Mesenteric fat pad (tissue), 1 donor: Measurements from ENCODE around the gene IKBKE. TPM values are rescaled to one million over a fixed set of nuclear protein-coding genes. Genes with fewer than 3 reads are reported as not detected.
"Not testable (repeated sequence)": the region's sequence is repeated elsewhere in the genome, so short reads cannot be mapped to it uniquely, and the experiment has no call there.

Source experiments
- DNase-seq: peaks from one replicate; pipeline ENCODE4 v3.0.0-alpha.2; 2020; ENCODE audit warnings: low spot score
- total RNA-seq: library from RNA; stranded (reverse); fragmentation: NEBNext Ultra II Directional; extraction: Animal tissue kit (Norgen Biotek cat#: 25700); gene quantifications from one replicate; pipeline ENCODE4 v1.2.1, GENCODE V29; 2021
- donor health status: DM: yes; HTN: yes; CAD: no.

The IKBKE gene
- total RNA-seq, 1 donor from 2014 or later: 9.9 TPM

DNA sequence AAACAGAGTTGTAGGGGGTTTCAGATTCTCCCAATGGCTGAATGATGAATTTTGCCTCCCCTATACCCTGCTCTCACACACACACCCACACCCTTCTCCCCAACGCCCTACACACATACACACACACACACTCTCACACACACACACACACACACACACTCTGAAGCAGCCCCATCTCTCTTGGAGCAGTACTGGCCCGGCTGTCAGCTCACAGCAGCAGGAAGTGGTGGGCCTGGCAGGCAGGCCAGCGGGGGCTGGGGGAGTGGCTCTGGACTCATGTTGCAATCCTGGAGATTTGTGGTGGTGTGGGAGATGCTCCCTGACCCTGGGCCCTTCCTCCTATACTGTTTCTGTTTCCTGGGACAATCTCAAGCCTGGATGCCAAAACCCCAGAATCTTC is 2.2 kb downstream of the IKBKE start:
- no peak for DNase-seq

DNA sequence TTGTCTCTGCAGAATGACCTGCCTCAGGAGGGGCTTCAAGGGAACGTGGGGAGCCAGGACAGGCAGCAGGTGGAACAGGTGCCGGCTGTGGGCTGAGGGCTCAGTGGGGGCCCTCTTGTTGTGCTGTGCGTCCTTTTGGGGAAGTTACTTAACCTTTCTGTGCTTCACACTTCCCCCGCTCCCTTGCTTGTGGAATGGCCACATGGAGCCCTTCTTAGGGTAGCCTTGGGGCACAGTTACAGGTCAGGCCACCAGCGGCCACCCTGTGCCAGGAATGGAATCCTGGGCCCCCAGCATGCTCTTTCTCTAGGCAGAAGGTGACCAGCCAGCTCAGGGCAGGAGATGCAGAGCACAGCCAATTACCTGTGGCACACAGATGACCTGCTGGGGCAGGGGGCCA is 2.6 kb downstream of the IKBKE start:
- no peak for DNase-seq

DNA sequence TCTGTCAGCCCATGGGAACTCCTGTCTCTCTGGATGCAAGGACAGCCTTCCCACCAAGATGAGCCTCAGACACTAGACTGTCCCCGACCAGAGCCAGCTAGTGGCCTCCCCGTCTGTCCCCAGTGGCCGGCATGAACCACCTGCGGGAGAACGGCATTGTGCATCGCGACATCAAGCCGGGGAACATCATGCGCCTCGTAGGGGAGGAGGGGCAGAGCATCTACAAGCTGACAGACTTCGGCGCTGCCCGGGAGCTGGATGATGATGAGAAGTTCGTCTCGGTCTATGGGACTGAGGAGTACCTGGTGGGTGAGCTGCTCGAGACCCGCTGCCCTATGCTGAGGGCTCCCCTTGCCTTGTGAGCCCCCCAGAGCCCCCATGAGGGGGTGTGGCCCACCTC is 5.8 kb downstream of the IKBKE start:
- no peak for DNase-seq

DNA sequence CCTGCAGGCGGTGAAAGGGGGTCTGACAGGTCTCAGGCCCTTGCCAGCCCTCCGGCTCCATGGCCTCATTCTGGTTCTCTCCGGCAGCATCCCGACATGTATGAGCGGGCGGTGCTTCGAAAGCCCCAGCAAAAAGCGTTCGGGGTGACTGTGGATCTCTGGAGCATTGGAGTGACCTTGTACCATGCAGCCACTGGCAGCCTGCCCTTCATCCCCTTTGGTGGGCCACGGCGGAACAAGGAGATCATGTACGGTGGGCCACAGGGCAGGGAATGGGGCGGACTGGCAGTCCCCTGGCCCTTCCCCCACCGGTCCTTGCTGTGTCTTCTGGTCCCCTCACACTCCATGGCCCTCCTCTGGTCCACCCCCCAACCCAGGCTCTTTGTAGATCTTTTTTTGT is 6.3 kb downstream of the IKBKE start:
- no peak for DNase-seq

DNA sequence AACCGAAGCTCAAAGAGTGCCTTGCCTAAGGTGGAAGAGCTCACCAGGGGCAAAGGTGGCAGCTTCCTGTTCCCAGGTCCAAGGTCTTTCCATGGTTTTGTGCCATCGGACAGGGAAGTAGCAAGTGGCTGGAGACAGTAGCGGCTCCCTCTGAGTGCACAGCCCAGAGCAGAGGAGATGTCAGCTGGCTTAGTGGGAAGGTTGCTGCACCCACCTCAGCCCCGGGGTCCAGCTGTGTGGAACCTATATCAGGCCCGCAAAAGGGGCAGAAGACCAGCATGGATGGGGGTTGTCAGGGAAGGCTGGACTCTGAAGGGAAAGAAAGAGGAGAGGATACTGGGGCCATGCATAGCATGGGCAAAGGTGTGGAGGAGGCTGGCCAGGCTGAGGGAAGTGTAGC is 6.8 kb downstream of the IKBKE start:
- DNase-seq: no peak

DNA sequence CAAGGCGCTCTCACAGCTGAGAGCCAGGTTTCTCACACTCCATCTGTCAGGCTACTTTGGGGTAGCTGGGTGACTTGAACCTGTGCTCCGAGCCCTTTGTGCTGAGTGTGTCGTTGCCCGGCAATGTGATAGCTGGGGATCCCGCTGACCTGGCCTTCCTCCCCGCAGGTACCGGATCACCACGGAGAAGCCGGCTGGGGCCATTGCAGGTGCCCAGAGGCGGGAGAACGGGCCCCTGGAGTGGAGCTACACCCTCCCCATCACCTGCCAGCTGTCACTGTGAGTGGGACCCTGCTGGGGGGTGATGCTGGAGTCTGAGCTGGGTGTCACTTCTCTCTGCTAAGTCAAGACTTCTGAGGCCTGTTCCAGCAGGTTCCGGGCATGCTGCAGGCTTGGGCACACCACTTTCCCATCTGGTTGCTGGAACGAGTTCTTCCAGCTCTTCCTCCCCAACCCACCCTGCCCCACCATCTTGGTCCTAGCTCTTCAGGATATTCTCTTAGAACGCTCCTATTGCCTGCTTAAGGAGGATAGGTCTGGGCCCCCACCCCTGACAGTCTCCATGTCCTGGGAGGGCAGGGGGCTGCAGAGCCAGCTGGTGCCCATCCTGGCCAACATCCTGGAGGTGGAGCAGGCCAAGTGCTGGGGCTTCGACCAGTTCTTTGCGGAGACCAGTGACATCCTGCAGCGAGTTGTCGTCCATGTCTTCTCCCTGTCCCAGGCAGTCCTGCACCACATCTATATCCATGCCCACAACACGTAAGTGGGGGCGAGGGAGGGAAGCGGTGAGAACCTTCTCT is 7.5 kb downstream of the IKBKE start:
- no peak for DNase-seq

DNA sequence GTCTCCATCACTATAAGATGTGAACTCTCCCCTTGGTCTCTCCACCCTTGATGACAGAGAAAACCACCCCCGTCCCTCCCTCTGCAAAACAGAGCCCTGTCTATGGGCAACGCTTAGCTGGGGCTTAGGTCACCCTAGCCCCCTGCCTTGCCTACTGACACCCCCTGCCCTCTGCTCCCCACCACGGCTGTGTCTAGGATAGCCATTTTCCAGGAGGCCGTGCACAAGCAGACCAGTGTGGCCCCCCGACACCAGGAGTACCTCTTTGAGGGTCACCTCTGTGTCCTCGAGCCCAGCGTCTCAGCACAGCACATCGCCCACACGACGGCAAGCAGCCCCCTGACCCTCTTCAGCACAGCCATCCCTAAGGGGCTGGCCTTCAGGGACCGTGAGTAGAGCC is 8.5 kb downstream of the IKBKE start:
- DNase-seq: no peak

DNA sequence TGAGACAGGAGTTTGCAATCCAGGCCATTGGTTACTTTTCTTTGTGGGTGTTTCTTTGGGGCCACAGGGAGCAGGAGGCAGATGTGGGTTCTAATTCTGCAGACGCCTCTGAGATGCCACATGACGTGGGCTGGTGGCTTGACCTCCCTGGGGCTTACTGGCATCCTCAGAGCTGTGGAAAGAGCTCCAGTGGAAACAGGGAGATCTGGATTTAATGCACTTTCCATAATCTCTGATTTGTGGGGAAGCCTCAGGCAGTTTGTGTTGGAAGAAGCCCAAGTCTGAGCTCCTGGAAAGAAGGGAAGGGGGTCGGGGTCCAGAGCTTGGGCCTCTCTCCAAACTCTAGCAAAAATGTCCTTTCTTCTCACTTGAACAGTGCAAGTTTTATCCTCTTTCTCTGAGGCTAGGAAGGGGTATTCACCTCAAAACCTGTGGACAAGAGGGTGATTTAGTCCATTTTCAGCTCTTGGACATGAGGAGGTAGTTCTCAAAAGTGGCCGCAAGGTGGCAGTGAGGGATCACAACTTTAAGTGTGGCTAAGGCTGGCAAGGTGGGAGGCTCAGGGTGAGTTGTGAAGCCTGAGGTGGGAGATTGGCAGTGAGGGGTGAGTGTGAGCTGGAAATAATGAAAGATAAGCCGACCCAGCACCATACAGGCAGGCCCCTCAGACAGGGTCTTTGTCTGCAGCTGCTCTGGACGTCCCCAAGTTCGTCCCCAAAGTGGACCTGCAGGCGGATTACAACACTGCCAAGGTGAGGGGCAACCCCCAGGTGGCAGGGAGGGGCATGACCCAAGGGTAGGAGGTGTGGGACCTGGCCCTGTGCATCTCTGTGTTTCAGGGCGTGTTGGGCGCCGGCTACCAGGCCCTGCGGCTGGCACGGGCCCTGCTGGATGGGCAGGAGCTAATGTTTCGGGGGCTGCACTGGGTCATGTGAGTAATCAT is 9.2 kb downstream of the IKBKE start:
- DNase-seq: no peak

DNA sequence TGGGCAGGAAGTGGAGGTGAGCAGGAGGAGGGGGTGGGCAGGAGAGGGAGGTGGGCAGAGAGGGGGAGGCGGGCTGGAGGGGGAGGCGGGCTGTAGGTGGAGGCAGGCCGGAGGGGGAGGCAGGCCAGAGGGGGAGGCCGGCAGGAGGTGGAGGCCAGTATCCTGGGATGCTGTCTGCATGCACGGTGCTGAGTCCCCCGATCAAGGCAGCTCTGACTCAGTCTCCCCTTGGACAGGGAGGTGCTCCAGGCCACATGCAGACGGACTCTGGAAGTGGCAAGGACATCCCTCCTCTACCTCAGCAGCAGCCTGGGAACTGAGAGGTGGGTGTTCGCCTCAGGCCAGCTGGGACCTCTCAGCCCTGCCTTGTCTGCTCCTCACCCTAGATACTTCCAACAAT is 9.9 kb downstream of the IKBKE start:
- DNase-seq: no peak

DNA sequence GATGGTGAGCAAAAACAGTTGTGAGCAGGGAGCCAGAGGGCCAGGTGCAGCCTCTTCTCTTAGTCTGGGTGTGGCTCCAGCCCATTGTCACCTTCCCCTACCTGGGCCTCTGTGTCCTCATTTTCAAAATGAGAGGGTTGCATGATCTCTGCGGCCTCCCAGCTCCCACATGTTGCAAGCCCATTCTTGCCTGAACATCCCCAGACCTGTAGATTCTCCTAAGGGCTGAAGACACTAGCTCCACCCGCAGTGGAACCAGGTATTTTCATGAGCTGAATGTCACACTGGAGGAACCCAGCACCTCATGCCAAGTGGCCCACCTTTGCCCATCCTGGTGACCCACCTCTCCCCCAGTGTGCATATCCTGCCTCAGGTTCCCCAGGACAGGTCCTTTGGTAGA is 12.3 kb downstream of the IKBKE start:
- no peak for DNase-seq

DNA sequence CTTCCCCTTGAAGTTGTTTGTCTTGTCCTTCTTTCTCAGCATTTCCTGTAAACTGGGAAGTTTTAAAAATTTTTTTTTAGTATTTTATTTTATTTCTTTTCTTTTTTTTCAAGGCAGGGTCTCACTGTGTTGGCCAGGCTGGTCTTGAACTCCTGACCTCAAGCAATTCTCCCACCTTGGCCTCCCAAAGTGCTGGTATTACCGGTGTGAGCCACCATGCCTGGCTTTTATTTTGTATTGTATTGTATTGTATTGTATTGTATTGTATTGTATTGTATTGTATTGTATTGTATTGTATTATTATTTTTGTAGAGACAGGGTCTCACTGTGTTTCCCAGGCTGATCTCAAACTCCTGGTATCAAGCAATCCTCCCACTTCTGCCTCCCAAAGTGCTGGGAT is 13.6 kb downstream of the IKBKE start:
- not testable (repeated sequence) for DNase-seq

DNA sequence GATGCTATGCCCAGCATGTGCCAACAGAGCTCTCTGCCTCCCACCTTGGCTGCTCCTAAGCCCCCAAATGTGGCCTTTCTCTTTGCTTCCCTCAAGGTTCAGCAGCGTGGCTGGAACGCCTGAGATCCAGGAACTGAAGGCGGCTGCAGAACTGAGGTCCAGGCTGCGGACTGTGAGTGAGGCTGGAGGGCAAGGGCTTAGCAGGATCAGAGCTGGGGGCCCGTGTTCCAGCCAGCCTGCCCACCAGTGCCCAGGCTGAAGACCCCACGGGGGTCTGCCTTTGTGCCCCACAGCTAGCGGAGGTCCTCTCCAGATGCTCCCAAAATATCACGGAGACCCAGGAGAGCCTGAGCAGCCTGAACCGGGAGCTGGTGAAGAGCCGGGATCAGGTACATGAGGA is 14.6 kb downstream of the IKBKE start:
- DNase-seq: no peak

DNA sequence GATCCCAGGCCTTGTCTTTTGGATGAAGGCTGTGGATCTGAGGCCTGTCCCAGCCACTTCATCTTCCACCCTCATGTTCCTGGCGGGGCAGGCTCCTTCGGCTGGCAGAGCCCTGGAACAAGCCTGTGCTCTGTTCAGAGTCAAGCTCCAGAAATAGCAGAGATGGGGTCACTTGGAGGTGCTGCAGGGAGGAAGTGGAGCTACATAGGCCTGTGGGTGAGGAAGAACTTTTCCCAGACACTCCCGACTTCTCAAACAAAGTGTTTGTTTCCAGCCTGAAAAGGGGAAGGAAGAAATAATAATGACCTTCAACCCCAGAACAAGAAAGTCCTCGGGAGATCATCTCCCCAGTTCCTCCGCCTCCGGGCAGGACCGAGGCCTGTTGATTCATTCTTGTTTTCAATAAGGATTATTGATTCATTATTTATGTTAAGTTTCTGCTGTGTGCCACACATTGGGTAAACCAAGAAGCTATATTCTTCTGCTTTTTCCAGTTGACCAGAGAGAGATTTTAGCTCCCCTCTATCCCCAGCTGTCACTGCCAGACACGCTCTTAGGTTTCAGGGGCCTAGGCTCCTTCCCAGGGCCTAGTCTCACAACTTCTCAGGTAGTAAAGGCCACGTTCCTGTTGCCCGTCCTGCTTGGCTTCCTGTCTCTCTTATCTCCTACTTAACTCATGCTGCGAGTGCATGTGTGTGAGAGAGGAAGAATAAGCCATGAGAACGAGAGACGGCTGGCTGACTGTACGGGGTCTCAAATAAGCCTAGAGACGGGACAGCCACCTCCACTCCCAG is 16.9 kb downstream of the IKBKE start:
- DNase-seq: no peak

DNA sequence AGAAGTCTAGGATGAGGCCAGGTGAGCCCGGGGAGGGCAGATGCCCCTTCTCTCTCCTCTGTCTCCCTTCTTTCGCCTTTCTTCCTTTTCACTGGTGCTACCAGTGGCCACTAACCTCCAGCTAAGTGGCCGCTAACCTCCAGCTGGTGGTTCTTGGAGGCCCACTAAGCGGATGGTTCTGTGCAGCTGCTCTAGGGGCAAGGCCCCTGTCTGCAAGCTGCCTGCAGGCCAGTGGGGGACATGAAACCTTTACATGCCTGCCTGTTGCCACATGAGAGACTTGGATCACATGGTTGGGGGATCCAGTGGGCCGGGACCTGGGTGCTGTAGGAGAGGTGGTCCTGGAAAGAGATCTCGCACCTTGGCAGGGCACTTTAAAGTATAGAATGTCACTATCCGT is 17.7 kb downstream of the IKBKE start:
- no peak for DNase-seq

DNA sequence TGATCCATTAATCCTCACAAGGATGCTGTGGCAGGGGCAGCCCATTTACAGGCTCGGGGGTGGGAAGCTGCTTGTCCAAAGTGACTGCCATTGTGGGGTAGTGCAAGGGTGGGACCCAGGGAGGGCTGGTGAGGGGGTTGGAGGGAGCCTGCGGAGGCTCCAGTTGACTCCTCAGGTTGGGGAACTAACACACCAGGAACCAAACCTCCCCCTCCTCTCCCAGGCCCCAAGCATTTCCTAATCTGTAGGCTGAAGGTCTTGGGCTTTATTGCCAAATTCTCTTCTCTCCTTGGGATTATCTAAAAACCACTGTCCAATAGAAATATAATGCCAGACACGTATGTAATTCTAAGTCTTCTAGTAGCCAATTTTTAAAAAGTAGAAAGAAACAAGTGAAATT is 18.2 kb downstream of the IKBKE start:
- DNase-seq: no peak

DNA sequence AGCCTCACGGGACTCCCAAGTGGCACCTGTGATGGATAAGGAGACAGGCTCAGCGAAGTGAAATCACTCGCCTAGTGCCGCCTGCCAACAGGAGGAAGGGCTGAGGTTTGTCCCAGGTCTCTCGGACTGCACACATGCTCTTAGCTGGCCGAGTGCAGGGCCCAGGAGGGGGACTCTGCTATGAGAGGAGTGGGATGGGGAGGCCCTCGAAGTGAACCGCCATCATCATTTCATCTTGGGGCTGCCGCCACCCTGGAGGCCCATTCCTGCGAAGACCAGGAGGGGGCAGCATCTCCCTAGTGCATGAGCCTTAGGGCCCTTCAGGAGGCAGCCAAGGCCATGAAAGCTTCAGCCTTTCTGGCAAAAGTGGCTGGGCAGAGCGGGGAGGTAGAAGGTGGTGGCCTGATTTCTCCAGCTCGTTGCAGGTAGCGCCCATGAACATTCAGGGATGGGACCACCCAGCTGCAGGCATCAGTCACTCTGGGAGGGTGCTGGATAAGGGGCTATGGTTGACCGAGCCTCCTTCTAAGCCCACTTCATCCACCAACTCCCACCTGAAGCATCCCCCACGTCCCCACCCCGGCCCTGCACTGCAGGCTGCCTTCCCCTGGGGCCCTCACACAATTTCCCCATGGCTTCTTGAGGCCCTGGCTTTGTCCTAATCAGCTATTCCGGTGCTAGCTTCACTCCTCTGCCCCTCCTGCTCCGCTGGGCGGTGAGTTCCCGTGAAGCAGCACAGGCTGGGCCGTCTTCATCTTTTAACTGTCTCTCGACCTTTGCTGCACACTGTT is 19.9 kb downstream of the IKBKE start:
- no peak for DNase-seq

DNA sequence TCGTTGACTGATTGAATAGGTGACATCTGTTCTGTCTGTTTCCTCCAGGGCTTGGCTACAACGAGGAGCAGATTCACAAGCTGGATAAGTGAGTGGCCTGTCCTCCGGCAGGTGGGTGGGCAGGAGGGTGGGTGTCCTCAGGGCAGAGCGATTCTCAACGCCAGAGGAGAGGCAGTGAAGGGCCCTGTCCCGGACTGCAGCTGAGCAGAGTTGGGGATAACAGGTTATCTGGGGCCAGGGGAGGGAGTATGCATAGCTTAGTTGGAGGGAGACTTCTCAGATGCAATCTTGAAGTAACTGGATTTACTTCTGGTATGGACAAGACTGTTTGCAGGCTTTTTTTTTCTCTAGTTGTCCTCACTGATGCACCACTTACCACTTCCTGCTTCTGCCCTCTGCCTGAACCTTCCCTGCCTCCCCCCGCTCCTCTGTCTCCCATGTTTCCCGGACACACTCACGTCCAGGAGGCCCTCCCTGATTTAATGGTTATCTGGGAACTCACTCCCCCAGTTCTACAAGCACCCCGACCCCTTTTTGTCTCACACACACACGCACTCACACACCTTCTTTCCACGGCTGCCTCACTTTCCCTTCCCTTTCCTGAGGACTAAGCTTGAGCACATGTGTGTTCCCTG is 20.6 kb downstream of the IKBKE start:
- DNase-seq: no peak

DNA sequence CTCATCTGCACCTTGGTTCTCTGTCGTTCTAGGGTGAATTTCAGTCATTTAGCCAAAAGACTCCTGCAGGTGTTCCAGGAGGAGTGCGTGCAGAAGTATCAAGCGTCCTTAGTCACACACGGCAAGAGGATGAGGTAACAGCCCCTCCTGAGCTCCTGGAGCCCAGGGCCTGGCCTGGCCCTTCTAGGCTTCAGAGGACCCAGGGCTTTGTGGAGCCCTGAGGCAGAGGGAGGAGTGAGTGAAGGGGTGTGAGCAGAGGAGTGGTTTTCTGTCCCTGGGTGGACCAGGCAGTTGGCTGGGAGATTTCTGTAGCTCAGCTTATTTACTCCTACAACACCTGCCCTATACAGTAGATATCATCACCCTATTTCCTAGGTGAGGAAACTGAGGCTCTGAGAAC is 21.3 kb downstream of the IKBKE start:
- no peak for DNase-seq

DNA sequence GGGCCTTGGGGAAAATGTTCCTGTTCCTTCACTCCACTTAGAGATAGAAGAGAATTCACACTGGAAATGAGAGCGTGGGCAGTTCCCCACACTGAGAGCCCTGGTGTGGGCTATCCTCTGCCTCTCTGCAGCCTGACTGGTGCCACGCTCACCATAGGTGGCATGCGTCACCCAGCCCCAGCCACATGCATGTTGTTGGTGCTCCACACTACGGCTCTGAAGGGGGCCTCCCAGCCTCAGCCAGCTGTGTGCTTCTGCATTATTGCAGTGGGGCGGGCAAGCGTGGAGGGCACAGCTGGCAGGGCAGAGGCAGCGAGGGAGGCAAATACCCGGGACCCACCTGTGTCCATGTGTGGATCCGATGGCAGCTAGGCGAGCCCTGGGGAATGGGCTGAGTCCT is 22.3 kb downstream of the IKBKE start:
- DNase-seq: no peak

DNA sequence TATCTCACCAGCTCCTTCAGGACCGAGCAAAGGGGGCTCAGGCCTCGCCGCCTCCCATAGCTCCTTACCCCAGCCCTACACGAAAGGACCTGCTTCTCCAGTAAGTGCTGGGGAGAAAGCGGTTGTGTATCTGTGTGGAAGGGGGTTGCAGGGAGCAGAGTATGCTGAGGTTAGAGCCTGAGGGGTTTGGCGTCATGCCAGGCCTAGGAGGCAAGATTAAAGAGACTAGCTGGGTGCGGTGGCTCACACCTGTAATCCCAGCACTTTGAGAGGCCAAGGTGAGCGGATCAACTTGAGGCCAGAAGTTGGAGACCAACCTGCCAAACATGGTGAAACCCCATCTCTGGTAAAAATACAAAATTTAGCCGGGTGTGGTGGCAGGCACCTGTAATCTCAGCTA is 23.0 kb downstream of the IKBKE start:
- DNase-seq: no peak
